A549 treated with ZK216348 at 1 μM for 4 hours (cell line): ENCODE measurements around the gene CSF2RB. TPM values are rescaled to one million over a fixed set of nuclear protein-coding genes. Genes with fewer than 3 reads are reported as not detected.

ENCODE experiments used
- total RNA-seq: library from RNA; stranded (reverse); fragments of 200-300 nt; extraction: Qiagen RNA extraction; gene quantifications from 5 replicates; pipeline ENCODE4 v1.2.3, GENCODE V29; 2022; ENCODE audit warnings: low read depth

Gene CSF2RB
- total RNA-seq: not detected in 5 replicates

DNA sequence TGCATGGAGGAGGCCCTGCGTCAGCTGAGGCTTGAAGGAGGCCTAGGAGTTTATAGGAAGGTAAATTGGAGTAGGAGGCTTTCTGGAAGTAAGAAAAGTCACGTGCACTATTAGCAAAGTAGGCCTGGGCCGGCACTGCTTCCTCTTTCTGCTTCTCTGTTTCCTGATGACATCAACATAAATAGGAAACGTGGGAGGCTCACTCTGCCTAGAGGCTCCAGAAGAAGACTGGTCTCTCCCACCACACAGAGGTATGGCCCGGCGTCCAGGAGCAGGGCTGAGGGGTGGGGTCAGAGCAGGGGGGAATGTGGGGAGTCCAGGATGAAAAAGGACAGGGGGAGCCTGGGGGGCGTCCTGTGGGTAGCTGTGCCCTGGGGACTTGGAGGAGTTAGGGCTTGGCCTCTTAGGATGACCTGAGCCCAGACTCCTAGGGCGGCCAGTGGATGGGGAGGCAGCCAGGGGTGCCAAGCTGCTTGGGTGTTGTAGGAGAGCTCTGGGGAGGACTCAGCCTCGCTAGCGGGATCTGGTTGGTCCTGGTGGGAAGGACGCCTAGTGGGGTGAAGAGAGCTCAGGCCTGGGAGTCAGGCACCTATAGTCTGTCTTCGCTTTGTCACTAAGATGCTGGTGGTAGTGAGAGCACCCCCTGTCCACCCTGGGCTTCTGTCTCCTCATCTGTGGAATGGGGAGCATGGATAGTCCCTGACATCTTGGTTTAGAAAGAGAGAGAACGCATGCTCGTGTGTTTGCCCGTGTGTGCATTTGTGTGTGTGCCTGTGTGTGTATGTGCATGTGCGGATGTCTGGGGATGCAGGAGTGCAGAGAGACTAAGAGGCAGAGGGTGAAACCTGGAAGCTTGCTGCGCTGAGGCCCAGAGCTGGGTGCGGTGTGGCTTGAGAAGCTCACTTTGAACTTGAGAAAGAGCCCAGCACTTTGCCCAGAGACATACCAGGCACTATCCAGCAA, at the start of gene CSF2RB:
CSF2RB (plus strand) TSS at position 202 of the 963 bp plus-strand sequence. CDS start 8,580 bp downstream, outside the sequence.

Other genes with a start within 250 kb of the CSF2RB start
- not detected in 5 replicates for gene CACNG2, start 209.9 kb upstream of the CSF2RB start, total RNA-seq
- 15.1 to 24.2 TPM (median 23.6 TPM) in 5 replicates for gene IFT27, start 137.5 kb upstream of the CSF2RB start, total RNA-seq
- not detected in 5 replicates for gene PVALB, start 96.6 kb upstream of the CSF2RB start, total RNA-seq
- gene NCF4, start 52.6 kb upstream of the CSF2RB start, total RNA-seq: not detected in 5 replicates
- gene TST, start 105.8 kb downstream of the CSF2RB start, total RNA-seq: 34.3 to 66.5 TPM (median 58.4 TPM) in 5 replicates
- gene MPST, start 106.1 kb downstream of the CSF2RB start, total RNA-seq: 36.6 to 83.3 TPM (median 73.9 TPM) in 5 replicates
- 13.3 to 29.1 TPM (median 26.7 TPM) in 5 replicates for gene KCTD17, start 138.1 kb downstream of the CSF2RB start, total RNA-seq
- not detected in 5 replicates for gene TMPRSS6, start 196.1 kb downstream of the CSF2RB start, total RNA-seq
- 0.11 to 0.25 TPM (median 0.14 TPM) in 5 replicates for gene IL2RB, start 236.3 kb downstream of the CSF2RB start, total RNA-seq